DMS153 treated with DMSO at 0.1 percent for 48 hours (cell line): ENCODE data around the gene SOX8.

Experiments used
- DNase-seq: peaks from one replicate; lab custom pipeline; 2025; ENCODE audit not compliant: unreplicated experiment; lab: John Stamatoyannopoulos, UW

The SOX8 gene

DNA sequence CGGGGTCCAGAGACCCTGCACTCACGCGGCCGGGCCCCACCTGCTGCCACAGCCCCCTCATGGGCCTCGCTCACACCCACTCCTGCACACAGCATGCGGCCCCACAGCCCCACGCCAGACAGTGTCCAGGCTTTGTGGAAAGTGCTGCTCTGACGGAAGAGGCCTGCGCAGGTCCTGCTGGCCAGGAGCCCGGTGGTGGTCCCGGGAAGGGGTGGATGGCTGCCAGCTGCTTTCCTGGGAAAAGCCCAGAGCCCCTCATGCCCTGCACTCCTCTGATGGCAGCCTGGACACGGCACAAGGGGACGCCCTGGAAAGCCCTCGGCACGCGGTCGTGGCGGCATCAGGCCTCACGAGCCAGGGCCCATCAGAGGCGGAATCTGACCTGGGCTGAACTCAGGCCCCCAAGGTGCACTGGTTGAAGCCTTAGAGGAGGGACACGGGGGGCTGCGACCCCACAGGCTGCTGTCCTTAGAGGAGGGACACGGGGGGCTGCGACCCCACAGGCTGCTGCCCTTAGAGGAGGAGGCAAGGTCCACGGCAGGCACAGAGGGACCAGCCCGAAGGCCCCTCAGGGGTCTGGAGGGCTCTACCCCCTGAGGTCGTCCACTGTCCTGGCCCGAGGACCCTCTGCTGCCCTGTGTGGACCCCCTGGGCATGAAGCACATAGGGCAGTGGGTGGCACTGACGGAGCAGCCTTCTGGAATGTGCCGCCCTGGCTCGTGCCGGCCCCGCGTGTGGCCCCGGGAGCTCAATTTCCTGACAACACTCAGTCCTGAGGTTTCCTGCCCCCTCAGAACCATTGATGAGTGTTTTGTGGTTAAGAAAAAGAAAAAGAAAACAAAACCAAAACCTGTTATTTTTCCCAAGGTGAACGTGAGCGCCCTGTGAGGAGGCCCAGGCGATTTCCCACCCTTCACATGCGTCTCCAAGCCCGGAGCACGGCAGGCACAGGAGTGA is 22.1 kb downstream of the SOX8 start:
- no peak for DNase-seq

DNA sequence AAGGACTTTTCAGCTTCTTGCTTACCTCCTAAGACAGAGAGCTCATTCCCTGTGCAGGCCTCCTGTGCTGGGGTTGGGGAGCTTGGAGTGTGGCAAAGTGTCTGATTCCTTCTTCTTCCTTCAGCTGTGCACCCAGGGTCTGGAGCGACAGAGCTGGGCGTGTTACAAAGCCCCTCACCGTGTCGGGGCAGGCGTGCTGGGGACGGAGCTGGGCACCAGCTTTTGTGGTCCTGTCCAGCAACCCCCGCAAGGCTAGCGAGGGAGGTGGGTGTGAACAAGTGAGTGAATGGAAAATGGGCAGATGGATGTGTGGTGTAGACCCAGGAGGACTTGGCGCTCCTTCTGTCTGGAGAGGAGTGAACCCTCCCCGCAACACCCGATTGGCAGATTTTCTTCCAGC is 23.7 kb downstream of the SOX8 start:
- DNase-seq = no peak

DNA sequence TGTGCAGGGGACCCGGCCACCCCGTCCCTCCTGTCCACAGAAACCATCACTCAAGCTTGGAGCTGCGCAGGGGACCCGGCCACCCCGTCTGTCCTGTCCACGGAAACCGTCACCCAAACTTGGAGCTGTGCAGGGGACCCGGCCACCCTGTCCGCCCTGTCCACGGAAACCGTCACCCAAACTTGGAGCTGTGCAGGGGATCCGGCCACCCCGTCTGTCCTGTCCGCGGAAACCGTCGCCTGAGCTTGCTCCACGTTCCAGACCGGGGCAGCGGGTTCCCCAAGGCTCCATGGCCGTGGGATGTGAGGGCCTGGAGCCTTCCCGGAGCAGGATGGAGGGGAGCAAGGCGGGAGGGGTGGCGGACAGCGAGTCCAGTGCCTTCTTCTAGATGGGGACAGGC is 25.2 kb downstream of the SOX8 start:
- no peak for DNase-seq

DNA sequence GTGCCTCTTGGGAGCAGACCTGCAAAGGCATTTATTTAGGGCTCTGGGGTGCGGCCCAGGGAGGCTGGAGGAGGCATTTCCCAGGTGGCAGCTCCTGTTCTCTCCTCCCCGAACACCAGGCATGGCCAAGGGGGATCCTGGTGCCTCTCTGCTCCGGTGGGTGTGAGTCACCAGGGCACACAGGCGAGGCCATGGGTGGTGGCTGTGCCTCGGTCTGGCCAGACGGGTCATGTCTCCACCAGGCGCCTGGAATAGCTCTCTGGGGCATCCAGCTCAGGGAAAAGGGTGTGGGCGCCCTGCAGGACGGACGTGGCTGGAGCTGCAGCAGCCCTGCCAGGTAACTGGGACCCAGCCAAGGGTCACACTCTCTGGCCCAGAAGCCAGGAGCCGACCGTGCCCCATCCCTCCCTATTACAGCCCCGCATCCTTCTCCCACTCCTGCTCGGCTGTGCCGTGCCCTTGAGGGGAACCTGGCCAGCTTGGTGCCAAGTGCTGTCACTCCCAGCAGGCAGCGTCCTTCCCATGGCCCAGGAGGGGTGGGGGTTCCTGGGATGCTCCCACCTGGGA is 25.8 kb downstream of the SOX8 start:
- no peak for DNase-seq

DNA sequence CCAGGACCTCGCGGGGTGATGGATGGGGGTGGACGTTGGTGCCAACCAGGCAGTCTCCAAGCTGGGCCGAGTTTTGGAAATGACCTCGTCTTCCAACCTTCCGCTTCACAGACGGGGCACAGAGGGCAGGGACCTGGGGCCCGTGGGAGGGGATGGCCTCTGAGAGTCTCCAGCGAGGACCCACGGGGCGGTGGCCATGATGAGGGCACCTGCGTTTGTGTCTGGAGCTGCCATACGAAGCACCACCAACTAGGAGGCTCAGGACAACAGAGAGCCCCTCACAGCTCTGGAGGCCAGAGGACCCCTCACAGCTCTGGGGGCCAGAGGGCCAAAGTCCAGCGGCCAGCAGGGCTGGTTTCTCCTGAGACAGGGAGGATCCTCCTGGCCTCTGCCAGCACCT is 26.5 kb downstream of the SOX8 start:
- DNase-seq = no peak

DNA sequence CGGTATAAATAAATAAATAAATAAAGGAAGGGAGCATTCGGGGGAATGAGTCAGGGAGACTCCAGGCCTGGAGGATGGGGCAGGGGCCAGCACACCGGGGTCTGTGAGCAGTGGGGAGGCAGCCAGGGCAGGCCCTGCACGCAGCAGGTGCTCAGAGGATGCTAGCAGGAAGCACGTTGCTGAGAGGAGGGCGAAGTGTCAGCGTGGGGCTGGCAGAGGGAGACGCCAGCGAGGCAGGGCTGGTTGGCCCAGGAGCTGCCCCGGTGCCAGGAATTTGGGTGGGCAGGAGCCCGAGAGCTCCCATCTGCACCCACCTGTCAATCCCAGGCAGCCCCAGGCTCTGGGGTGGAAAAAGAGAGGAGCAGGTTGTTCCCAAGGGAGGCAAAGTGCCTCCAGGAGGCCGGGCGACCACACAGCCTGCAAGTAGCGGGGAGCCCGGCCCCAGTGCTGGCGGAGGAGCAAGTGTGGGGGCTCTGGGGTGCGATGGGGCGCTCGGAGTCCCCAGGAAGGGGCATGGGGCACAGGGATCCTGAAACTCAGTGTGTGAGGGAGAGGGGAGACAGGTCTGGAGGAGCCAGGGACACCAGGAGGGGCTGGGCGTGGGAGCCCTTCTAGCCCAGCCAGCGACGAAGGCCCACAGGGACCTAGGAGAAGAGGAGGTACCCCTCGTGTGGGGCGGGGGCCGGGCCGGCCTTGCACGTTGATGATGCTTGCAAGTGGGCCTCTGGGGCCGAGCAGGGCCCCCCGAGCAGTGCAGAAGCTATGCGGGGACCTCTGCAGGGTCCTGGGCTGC is 28.0 kb downstream of the SOX8 start:
- no peak for DNase-seq

DNA sequence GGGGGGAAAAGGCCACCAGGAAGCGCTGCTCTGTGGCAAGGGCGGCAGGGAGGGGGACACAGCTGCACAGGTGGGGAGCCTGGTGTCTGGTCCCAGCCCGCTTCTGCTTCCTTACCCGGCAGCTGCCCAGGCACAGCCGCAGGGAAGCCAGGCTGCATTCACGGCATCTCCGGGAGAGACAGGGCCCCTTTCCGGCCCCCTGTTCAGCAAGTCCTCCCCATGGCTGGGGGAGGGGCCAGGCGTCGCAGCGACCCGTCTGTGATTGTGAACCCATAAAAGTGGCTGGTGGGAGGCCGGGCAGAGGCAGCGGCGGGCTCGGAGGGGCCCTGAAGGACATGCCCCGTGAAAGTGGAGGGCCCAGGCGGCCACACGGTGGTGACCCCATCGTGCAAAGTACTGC is 28.7 kb downstream of the SOX8 start:
- DNase-seq = no peak

DNA sequence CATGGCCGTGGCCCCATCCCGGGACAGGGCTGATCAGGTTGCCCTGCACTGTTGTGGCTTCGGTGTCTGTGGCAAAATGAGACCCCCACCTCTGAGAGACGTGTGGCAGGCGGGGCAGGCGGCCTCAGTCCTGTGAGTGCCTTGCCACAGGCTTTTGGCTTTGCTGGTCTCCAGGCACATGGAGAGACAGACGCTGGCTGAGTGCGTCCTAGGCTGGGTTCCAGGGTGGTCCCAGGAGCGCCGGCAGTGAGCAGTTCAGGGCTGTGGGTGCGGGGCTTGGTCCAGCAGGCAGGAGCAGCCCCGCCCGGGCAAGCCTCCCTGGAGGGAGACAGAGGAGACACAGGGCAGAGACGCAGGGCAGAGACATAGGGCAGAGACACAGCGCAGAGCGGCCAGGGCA is 29.2 kb downstream of the SOX8 start:
- DNase-seq = no peak

DNA sequence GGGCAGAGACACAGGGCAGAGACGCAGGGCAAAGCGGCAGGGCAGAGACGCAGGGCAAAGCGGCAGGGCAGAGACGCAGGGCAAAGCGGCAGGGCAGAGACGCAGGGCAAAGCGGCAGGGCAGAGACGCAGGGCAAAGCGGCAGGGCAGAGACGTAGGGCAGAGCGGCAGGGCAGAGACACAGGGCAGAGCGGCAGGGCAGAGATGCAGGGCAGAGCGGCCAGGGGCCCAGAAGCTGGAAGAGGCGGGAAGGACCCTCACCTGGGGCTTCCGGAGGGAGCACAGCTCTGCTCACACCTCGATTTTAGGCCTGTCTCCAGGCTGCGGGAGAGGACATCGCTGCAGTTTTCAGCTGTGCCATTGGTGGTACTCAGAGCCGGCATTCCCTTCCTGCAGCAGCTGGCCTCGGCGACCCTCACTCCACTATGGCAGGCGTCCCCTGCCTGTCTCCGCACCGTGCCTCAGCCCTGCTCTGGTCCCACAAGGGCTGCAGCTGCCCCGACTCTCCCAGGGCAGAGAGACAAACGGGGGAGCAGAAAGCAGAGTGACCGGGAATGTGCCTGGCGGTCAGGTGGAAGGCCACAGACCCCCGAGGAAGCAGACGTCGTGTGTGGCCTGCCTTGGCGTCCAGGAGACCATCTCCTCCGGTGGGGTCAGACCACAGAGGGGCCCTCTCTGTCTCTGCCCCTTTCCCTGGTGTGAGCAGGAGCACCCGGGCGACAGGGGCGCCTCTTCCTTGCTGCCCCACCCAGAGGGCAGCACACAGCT is 29.9 kb downstream of the SOX8 start:
- DNase-seq = no peak

DNA sequence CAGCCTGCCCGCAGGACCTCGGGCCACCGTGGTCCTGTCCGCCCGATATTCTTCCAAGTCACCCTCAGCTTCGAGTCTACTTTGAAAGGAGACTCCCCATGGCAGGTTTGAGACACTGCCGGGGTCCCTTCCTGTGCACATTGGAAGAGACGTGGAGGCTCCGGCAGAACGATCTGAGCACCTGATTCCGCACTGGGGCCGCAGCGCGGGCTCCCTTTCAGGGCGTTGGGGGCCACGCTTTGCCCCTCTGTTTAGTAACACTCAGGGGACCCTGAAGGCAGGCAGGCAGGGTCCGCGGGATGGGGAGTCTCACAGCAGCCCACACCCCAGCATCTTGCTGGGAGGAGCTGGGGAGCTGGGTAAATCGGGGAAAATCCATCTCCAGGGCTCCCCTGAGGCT is 30.6 kb downstream of the SOX8 start:
- DNase-seq = no peak

DNA sequence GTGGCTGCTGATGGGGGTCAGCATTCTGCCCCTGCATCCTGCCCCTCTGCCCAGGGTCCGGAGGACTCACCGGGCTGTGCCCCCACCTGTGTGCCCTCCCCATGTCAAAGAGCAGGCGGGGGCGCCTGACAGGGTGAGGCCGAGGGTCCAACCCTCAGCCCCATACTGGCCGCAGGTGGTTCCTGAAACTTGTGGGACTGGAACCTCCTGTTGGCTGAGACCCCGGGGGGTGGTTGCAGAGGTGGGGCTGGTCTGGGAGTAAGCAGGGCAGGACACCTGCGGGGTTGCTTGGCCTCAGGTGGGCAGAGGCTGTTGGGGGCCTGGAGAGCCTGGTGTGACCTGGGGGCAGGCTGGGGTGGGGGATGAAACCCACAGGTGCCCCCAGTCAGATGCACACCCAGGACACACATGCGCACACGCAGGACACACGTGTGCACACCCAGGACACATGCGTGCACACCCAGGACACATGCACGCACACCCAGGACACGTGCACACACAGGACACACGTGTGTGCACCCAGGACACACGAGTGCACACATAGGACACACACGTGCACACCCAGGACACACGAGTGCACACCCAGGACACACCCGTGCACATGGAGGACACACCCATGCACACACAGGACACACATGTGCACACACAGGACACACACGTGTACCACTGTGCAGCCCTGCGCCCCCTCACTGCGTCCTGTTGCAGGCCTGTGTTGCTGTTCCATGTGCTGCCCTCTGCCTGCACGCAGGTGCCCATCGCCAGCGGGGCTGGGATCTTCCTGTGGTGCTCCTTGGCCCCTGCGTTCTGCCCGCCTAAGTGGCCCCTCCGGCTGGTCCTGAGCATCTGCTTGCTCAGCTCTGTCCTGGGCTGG is 31.4 kb downstream of the SOX8 start:
- DNase-seq = no peak

DNA sequence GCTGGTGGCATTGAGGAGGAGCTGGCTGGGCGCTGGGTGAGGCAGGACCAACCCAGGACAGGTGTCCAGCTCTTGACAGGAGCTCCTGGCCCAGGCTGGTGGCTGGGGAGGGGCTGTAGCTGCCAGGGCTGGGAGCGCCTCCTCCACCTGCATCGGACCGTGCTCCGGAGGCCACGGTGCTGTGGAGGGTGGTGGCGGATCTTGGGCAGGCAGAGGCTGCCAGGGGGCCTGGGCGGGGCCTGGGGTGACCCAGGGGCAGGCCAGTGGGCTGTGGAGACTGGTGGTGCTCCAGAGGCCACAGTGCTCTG is 32.0 kb downstream of the SOX8 start:
- no peak for DNase-seq

DNA sequence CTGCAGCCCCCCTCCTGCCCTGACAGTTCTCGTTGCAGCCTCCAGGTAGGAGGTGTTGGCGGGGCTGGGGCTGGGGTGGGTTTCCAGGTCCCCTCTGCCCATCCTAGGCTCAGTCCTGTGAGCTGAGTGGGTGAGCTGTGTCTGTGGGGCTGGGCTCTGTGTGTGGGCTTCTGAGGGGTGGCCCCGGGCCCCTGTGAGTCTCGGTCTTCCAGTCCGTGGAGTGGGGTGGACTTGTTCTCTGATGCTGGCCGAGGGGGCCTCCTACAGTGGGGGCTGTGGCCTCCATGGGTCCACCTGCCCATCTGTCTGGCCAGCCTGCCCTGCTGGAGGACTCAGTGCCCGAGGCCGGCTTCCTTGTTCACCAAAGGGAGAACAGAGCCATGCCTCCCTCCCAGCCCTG is 32.7 kb downstream of the SOX8 start:
- DNase-seq = no peak

DNA sequence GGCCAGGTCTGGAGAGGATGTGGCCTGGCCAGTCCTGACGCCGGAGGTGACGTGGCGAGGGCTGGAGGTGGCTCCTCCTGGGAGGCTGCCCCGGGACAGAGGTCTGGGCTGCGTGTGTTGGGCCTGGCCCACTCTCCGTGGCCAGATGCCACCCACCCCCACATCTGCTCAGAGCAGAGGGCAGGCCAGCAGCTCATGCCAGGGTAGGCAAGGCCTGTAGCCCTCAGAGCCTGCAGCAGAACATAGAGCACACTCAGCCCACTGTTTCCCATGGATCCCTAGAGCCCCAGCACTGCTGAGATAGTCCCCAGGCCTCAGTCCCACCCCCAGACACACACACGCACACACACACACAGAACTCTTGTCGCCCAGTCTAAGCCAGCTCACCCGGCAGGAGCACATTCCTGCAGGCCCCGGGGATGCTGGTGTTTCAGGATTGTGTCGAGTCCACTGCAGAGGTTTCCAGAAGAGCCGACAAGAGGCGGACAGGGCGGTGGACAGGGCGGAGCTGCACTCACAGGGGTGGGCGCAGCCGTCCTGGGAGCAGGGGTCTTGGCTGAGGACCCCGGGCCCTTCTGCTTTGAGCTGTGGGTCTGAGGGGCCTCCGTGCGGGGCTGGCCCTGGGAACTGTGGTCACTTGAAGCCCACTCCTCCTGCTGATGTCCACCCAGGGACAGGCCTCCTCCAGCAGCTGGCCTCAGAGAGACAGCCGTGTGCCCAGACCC is 33.4 kb downstream of the SOX8 start:
- DNase-seq = no peak

DNA sequence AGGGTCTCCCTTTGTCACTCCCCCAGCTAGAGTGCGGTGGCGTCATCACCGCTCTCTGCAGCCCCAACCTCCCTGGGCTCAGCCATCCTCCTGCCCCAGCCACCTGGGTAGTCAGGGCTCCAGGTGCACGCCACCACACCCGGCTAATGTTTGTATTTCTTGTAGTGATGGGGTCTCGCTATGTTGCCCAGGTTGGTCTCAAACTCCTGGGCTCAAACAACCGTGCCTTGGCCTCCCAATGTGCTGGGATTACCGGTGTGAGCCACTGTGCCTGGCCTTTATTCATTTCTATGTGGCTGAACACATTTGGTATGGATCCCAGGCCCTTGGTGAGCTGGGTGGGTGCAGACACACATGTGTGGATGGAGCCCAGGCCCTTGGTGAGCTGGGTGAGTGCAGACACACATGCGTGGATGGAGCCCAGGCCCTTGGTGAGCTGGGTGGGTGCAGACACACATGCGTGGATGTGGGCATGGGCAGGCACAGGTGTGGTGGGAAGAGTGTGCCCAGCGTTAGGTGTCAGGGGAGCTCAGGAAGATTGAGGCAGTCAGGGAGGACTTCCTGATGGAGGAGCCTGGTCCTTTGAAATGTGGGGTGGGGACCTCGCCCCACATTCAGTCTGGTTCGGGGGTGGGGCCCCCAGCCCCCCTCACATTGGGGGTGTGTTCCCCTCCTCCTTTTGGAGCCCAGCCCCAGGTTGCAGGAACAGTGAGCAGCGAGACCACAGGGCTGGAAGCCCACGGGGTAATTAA is 37.1 kb downstream of the SOX8 start:
- no peak for DNase-seq

DNA sequence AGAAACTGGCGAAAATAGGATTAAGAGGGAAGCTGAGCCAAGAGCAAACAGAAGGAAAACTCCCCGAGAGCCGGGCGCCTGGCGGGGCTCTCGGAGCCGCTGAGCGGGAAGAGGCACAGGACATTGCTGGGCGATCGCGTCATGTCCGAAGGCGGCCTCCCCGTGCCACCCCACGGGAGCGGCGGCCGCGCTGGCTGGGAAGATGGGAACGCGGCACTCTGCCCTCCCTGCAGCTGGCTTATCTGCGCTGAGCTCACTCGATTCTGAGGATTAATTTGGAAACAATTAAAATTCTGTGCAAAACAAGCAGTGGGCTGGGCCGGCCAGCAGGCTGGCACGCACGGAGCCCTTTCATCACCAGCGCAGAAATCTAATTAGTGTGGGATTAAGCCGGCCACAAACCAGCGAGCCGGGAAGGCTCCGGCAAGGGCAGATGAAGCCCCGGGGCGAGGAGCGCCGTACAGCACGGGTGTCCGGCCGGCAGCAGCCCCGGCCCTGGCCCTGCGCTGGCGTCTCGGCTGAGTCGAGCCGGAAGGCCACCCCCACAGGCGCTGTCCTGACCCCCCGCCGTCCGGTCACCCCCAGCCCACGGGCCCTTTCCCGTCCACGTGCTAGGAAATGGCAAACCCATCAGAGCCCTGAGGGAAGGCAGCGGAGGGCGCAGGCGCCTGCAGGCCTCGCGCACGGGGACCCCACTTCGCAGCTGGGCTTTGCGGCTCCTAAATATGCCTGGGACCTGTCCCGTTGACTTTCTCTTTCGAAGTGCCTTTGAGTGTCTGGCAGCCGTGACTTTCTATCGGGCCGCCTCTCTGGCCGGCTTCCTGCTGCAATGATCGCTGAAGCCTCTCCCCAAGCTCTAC is 37.9 kb downstream of the SOX8 start:
- DNase-seq = no peak

DNA sequence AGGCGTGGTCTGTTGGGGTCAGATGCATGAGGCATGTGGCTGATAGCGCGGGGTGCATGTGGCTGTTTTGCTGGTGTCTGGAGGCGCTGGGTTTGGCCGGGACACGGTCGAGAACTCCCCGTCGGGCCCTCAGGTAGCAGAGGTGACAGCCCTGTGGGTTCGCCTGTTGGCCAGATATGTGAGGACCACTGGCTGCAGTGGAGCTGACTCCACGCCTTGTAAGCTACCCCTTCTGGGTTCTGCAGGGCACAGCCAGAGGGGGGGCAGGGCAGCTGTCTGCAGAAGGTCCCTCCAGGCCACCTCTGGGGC is 38.5 kb downstream of the SOX8 start:
- no peak for DNase-seq

DNA sequence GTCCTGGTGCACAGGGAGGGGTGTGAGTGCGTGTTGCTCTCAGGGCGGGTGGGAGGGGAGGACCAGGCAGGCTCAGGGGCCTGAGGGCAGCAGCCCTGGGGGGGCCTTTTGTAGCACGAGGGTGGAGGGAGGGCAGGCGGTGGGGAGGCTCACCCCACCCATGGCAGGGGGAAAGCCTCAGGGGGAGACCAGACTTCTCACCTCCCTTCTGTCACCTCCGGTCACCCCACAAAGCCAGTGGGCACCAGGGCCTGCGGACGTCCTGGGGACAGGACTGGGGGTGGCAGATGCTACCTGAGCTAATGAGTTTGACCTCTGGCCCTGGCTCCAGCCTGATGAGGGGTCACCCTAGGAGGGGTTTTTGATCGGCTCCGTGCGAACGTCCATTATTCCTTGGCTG is 39.0 kb downstream of the SOX8 start:
- no peak for DNase-seq
